HepG2 (cell line): ENCODE results near the gene DCDC2. TPM values are rescaled to one million over a fixed set of nuclear protein-coding genes. Genes with fewer than 3 reads are reported as not detected.

Experiments
- AKNA ChIP-seq: sonication (generic); formaldehyde crosslinking; IDR thresholded peaks from 2 replicates; pipeline ENCODE4 v1.4.0; 2020; ENCODE audit warnings: missing genetic modification reagents, borderline replicate concordance
- DPF2 ChIP-seq: sonication (generic); formaldehyde crosslinking; IDR thresholded peaks from 2 replicates; pipeline ENCODE4 v1.4.0; 2020; ENCODE audit warnings: mild to moderate bottlenecking, low read depth, missing genetic modification reagents, borderline replicate concordance
- E2F1 ChIP-seq: sonication (generic); formaldehyde crosslinking; IDR thresholded peaks from 2 replicates; pipeline ENCODE4 v1.5.0; 2020; ENCODE audit warnings: missing genetic modification reagents
- ETV5 ChIP-seq: IDR thresholded peaks from 2 replicates; pipeline ENCODE4 v1.6.1; 2018; ENCODE audit warnings: missing biosample characterization, missing genetic modification reagents, inconsistent platforms, borderline replicate concordance
- KLF12 ChIP-seq: sonication (generic); formaldehyde crosslinking; IDR thresholded peaks from 2 replicates; pipeline ENCODE4 v1.4.0; 2020; ENCODE audit warnings: missing genetic modification reagents, borderline replicate concordance
- KLF15 ChIP-seq: sonication (generic); formaldehyde crosslinking; IDR thresholded peaks from 2 replicates; pipeline ENCODE4 v1.8.1; 2023; ENCODE audit warnings: borderline replicate concordance, mild to moderate bottlenecking, inconsistent platforms, missing genetic modification reagents, mixed read lengths
- polyA plus RNA-seq, 8 experiments: library from polyadenylated mRNA; depleted of rRNA in 3 of 8; stranded (reverse) in 7 of 8; unstranded in 1 of 8; fragments of >200 nt; fragmentation: Illumina TruSeq in 4 of 8; extraction: Trizol in 4 of 8; gene quantifications; 2 replicates each; pipeline versions ENCODE4 v1.2.1 to v1.2.3, GENCODE V29; 2011 to 2016; ENCODE audit warnings: low read depth in 4 of 8, missing spikeins in 1 of 8, mixed read lengths in 1 of 8; ENCODE audit not compliant: insufficient read depth in 1 of 8
- total RNA-seq, 5 experiments: library from RNA; depleted of rRNA; stranded (reverse); fragments of >200 nt; fragmentation: Illumina TruSeq; extraction: Trizol; gene quantifications; 2 replicates each; pipeline ENCODE4 v1.2.3, GENCODE V29; 2016; ENCODE audit warnings: low read depth in 1 of 5

Gene DCDC2
- total and polyA plus RNA-seq, 2 of the 13 experiments (the other 11 are each of a cell fraction or from before 2014, with no cell fraction given) = 9.0 to 36.2 TPM

- peak; percentile 80; the same call in 1 of the 2 replicates for TF ChIP-seq AKNA
- TF ChIP-seq KLF15 (CRISPR knock-in tag) = no peak
- peak; percentile 59; the same call in 1 of the 2 replicates for TF ChIP-seq E2F1 (CRISPR knock-in tag)
- 0 out of 2 replicates have a peak, but pooled peaks have one; percentile 54 for TF ChIP-seq DPF2
- TF ChIP-seq ETV5 (CRISPR knock-in tag) = peak; percentile 28; the same call in 1 of the 2 replicates
- TF ChIP-seq KLF12 = no peak
Measured at GRCh38 chr6:24402697-24403500, 45.0 kb upstream of the DCDC2 start, which contains the start of gene MRS2 (continued).
